NCI-H1105 treated with DMSO at 0.1 percent for 48 hours (cell line): Measurements from ENCODE around the gene CUBN.

ENCODE experiments used
- DNase-seq: peaks from one replicate; lab custom pipeline; 2025; lab: John Stamatoyannopoulos, UW

Gene CUBN

DNA sequence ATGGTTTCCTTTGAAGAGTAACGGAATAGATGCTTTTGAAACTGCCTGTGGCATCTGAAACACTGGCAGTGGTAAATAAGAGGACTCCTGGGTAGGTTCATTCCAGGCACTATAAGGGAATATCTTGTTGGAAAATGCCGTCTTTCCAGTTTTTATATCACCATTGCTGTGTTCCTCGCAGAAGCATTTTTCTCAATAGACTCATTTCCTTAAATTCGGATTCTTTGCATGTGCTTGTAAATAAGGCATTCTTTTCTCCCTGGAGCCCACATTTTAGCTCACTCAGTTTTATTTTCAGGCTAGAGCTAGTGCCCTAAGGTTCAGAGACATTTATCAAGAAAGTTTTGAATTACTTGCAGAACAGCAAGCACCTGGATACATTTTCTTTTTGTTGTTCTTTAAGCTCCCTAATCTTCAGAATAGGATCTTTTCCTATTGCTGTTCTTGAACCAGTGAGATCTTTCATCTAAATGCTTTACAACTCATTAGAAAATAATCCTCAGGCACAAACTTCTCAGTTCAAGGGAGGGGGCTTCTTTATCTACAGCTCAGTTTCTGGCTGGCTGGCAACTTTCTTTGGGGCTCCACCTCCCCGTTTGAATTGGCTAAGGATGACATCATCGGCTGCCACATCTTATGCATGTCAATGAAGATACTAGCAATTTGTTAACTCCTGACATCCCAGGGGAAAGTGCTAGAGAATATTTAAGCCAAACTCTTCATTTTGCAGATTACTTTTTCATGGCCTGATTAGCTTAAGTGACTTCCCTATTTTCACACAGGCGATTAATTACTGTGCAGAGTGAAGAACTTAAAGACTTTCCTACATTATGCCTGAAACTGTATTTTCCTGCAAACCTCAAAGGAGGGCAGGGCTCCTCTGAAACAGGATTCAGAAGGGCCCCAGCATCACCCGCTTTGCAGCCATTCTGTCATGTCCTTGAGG, 178.7 kb downstream of the CUBN start:
- DNase-seq = no peak

DNA sequence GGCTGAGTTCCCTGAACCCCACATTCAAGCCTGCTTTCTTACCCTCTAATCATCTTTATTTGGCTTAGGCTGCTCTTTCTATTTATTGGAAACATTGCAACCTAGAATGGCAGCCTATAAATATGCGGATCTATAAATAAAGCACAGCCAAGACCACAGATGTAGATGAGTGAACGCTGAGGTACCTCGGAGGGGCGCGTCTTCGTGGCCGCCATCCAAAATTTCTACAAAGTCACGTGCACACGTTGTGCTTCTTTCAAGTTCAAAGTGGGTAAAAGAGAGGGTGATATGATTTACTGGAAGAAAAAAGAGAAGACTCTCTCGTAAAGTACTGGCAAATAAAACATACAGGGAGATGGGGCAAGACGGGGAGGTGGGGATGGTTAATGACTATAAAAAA, 179.8 kb downstream of the CUBN start:
- no peak for DNase-seq

DNA sequence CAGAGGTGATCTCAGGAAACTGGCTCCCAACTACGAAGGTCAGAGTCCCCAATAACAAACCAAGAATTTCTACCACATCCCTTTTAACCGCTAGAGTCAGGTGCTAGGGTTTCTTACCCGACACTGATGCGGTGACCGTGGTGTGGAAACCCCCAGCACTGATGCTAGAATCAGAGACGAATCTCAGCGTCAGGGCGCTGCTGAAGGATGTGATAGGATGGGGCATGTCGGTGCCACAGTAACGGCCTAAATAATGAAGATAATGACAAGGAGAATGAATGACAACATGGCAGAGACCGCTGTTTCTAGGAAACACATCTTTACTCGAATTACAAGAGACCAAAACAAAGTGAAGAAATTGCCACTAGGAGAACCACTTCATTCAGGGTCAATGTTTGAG, 181.2 kb downstream of the CUBN start:
- DNase-seq = no peak

DNA sequence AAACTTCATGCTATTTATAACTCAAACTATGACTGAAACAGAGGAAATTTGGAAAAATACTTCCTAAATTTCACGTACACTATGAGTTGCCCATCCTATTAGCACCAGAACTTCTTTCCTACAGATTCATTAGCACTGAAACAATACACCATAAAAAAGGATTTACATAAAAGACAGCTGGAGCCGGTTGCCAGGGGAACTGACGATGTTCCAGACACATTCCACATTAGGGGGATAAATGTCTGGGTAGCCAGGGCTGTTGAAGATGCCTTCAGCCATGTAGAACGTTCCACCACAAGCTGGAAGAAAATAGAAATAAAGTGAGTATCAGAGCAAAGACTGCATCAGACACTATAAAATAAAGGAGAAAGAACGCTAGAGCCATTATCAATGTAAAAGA, 182.5 kb downstream of the CUBN start:
- no peak for DNase-seq

DNA sequence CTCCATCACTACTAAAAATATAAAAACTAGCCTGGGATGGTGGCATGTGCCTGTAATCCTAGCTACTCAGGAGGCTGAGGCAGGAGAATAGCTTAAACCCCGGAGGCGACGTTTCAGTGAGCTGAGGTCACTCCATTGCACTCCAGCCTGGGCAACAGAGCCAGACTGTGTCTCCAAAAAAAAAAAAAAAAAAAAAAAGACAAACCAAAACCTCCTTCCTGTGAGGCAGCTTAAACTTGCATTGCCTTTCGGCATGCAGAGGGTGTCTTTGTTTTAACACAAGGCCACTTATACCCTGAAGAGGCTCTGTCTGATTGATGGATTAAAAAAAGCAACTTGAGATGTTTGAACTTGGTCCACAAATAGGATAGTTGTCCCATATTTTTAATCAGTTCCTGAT, 184.0 kb downstream of the CUBN start:
- no peak for DNase-seq

DNA sequence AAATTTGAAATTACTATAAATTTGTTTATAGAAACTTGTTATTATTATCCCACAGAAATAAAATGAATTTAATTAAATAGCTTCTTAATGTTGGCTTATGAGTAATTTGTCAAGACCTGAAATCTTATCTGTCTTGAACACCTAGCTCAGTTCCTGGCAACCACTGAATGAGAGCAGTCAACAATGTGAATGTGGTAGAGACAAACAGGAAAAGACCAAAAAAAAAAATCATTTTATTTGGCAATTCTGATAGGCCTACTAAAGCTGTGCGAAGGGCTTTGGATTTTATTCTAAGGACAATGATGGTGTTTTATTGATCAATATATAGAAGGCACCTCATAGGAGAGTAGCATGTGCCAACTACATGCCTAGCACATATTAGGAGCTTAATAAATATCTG, 184.6 kb downstream of the CUBN start:
- DNase-seq = no peak

DNA sequence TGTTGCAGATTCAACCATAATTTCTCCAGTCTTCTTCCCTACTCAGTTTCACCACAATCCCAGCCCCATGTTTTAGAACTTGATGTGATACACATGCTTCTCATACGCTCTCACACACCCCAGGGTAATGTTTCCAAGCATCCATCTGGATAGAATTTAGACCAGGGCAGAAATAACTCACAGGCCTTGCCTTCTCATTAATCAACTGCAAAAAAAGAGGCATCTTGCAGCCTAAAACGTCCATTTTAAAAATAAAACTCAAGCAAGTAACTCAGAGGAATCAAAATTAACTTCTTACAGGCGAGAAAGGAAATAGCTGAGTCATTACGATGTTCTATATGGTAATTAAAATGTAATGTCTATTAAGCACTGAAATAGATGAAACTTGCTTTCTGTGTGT, 185.2 kb downstream of the CUBN start:
- DNase-seq = no peak

DNA sequence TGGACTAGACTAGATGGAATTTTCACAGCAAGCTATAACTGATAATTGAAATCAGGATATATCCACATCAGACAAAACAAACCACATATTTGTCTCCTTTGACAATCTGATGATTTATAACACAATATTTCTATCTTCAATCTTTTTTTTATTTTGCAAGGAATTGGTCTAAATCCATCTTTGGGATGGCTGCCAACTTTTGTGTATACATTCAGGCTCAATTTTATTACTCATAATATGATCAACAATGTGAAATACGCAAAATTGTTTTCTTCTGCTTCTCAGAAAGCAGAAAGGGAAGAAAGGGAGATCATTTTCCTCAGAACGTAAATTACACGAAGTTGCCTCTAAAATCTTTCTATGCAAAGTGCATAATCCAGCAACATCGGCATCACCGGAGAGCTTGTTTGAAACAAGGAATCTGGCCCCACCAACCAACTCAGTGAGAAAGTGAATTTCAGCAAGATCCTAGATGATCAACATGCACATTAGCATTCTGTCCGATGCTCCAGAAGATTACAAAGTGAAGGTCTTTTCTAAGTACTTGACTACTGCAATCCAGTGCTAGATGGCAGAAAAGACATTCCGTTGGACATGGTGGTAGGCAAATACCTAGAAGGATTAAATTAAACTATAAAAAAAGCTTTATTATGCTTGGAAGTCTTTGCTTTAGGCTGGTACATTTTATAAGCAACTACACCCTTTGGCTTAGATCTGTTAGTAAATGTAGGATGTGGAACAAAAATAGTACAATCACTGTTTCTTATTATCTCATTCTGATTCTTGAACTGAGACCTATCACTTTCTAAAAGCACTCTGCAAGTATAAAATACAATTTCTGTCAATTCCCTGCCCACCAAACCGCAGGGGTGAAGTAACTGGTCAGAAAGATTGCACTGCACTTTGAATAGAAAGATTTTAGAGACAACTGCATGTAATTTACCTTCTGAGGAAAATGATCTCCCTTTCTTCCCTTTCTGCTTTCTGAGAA, 186.0 kb downstream of the CUBN start:
- DNase-seq = no peak

DNA sequence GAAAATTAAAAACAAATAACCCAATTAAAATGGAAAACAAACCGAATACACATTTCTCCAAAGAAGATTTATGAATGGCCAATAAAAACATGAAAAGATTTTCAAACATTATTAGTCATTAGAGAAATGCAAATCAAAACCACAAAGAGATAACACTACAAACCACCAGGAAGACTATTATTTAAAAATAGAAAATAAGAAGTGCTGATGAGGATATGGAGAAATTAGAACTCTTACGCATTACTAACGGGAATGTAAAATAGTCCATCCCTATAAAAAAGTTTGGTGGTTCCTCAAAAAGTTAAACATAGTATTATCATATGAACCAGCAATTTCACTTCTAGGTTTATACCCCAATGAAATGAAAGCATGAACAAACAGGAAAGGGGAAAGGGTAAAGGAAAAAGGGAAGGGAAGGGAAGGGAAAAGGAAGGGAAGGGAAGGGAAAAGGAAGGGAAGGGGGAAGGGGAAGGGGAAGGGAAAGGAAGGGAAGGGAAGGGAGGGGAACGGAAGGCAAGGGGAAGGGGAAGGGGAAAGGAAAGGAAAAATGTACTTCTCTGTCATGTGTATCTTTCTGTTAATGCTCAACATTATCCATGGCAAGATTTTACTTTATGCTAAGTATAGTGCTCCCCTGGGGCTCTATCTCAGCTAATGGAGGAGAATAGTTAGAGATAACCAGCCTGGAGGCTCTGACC, 187.1 kb downstream of the CUBN start:
- no peak for DNase-seq

DNA sequence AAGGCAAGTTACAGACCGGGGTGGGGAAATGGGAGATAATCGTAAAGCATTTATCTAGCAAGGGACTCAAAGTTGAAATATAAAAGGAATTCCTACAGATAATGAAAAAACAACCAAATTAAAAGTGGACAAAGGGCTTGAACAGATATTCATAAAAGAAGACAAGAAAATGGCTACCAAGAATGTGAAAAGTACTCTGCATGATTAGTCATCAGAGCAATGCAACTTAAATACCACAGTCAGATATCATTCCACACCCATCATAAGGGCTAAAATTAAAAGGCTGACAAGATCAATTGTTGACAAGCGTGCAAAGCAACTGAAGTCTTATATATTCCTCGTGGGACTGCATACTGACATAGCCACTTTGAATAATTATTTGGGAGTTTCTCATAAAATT, 187.7 kb downstream of the CUBN start:
- no peak for DNase-seq

DNA sequence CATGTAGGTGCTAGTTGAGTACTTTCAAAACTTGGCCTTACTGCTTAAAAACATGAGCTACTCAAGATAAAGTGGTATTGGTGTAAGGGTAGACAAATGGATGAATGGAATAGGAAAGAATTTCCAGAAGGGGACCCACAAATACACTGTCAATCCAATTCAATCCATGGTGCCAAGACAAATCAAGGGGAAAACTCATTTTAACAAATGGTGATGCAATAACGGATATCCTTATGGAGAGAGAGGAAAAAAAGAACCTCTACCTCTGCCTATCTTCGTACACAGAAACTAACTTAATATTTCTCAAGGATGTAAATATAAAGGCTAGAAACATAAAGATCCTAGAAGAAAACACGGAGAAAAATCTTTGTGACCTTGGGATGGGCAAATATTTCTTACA, 188.5 kb downstream of the CUBN start:
- DNase-seq = no peak

DNA sequence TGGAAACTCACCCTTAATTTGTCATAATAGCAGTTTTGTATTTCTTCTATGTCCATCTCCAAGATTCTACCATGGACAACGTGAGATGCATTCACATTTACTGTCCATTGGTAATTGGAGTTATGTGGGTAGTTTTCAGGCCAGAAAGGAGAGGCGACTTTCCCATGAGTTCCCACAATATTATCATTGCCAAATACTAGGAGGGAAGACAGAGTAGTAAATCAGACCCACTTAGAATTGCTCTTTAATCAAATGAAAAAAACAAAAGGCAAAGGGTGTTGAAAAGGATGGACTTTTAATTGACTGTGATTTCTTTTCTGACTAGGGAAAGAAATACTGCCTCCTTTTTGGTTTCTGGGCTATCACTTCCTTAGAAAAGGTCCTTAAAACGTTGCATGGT, 190.7 kb downstream of the CUBN start:
- DNase-seq = no peak

DNA sequence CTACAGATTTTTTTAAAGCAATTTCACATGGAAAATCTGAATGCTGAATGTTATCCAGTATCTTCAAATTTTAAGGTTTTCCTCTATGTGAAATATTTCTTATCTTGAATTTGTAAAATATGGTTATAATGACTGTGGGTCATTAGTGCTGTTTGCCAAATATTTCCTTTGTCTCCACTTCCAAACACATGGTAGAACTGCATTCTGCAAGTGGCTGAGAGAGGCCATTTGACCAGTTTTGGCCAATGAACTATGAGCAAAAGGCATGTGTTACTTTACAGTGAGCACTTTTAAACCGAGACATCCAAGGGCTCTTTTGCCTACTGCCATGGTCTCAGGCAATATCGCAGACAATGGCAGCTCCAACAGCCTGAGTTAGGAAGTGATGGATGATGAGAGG, 195.2 kb downstream of the CUBN start:
- DNase-seq = no peak

DNA sequence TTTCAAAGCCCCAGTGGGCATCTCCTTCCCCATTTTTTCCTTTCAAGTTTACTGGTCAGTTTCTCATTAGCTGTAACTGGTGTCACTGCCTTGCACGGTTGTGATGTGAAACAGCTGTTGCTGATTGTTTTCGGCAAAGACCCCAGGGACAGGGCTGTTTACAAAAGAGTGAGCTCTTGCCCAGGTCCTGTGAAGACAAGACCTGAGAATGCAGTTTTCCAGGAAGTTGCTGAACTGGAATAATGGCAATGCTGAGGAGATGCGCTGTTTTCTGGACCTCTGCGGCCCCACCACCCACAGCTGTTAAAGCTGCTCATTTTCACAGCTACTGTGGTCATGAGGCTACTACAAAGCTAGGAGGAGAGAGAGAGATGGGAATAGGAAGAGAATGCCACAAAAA, 195.8 kb downstream of the CUBN start:
- DNase-seq = no peak

DNA sequence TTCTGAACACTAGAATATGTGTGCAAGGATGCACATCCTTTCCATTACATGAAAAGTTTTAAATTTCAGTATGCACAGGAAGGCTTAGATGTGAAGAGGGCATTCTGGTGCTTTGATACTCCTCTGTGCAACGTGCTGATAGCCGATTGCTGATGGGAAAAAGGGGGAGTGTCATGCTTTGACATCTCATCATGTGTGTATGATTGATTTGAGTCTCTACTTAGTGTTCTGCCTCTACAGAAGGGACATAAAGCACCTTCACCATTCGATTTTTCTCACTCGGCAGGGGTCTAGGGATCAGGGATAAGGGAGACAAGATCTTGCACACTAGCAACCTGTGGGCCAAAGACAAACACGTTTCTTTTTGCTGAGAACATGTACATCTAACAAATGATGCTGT, 197.7 kb downstream of the CUBN start:
- no peak for DNase-seq

DNA sequence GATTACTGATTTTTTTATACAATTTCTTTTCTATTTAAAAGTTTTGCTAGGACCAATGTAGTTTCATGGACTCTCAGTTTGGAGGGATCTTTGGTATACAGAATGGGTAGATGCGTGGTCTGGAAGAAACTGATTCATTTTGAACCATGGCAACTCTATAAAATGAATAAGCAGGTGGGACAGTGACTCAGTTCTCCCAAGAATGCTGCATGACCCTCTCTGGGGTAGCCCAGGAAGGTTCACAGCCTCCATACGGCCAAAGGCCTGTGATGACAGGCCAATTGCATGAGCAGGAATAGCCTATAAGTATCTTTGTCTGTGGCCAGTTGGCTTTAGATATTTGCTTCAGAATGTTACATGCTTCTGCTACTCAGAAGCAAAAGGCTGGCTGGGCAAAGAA, 199.1 kb downstream of the CUBN start:
- no peak for DNase-seq

DNA sequence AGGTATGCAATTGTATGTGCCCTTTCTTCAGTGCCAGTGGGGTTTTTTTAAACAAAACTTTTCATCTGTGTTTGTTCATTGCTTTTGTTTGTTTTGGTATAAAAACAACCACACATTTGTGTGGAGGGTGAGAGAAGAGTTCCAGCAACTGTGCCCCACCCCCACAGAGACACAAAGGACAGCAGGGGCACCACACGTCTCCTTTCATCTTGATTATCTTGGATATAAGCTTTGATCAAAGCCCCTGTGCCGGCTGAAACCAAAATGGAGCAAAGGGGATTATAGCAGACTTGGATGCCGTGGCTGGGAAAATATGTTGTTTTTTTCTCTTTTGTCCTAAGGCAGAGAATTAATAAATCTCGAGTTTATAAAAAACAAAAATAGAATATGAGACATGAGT, 200.5 kb downstream of the CUBN start:
- DNase-seq = no peak

DNA sequence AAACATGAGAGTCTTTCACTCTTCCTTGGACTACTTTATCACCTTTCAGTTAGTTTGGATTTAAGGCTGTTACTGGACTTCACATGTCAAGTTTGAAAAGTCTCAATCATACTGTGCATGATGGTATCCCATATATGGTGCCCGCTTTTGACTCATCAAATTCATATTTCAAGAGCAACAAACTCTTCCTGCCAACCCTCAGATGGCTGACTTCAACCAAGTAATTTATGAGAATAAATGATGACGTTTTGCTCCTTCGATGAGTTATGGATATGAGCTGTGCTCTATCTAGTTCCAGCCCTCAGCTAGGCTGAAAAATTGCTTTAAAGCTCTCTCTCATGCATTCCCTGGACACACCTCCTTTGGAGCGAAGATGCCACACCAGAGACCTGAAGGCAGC, 202.1 kb downstream of the CUBN start:
- no peak for DNase-seq

DNA sequence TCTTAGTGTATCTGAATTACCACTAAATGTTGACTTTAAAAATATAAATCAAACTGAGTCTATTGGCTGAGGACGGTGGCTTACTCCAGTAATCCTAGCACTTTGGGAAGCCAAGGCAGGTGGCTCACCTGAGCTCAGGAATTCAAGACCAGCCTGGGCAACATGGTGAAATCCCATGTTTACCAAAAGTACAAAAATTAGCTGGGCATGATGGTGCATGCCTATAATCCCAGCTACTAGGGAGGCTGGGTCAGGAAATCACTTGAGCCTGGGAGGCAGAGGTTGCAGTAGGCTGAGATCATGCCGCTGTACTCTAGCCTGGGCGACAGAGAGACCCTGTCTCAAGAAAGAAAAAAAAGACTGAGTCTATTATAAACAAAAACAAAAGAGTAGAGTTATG, 205.9 kb downstream of the CUBN start:
- DNase-seq = no peak

DNA sequence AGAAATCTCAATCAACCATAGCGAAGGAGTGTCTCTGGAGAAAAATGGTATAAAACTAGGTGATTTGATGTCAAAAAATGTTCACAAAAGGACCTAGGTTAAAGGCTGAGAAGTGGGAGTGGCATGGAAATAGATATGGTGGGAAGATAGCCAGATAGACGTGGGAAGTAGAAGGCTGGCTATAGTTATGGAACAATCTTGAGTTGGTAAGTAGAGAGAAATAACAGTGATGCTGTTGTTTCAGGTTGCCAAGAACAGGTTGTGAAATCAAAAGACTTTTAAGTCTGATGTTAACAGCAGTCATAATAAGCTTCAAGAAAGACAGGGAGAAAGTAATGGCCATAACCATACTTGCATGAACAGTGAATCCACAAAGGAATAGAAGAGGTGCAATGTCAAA, 206.3 kb downstream of the CUBN start:
- DNase-seq = no peak

DNA sequence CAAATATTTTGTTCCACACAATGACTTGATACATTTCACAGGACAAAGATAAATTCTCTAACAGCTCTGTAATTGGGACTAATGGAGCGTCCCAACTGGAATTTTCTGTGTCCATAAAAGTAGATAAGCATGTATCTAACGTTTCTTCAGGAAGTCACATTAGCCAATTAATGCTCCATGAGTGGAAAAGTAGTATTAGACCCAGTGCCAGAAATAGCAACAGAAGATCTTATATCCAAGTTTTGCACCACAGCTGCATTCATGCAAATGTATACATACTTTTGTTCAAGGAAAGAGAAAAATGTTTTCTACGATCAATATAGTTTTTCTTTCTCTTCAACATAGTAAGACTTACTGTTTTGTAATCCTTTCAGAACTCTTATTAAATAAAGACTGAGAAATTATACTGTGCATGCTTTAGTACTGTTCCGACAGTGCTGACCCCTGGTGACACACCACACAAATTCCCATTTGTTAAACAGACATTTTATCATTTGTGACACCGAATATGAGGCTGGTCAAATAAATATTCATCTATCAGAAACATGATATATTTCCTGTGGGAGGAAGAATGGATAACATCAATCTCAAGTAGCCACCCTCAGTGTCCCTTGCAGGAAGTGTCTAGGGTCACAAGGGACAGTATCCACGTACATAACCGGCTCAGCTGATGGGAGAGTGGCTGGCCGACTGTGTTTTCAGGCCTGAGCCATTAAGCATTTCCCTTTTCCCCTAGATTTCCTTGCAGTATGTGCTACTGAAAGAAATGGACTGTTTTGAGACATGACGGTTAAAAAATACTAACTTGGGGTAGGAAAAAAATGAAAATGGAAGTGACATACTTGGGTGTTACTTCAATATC, 210.3 kb downstream of the CUBN start:
- DNase-seq = no peak
